ENCODE measurements around the gene PRKN.

DNA sequence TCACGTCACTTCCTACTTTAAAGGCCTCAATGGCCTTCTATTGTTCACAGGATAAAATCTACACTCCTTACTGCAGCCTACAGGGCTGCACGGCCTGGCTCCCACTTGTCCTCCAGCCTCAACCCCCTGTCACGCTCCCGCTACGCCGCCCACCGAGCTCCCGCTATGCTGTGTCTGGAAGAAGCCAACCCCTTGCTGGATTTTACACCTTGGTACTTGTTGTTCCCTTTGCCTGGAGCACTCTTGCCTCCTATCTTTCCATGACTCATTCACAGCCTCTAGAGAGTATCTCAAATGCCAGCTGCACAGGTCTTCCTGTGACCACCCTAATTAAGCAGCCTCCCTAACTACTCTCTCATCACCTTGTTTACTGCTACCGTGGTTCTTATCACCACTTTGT is 259.9 kb downstream of the PRKN start:
- TF ChIP-seq GATA2 (IDR thresholded peaks at IDR 0.05; ENCODE audit: low read depth, low read length): no peak
- TF ChIP-seq GATA3 (IDR thresholded peaks at IDR 0.05; ENCODE audit: low read depth, low read length): no peak
